GM19025 (cell line): ENCODE measurements around the gene POLD2.

Experiments
- ATAC-seq: cut with Tn5 transposase; IDR thresholded peaks from one replicate; pipeline ENCODE4 v1.9.1; 2021; ENCODE audit warnings: mild to moderate bottlenecking, low read depth, moderate library complexity; ENCODE audit not compliant: unreplicated experiment

Gene POLD2

GRCh38 chr7:44152971-44153947 is 29.9 kb upstream of the POLD2 start:
- ATAC-seq: no peak

DNA sequence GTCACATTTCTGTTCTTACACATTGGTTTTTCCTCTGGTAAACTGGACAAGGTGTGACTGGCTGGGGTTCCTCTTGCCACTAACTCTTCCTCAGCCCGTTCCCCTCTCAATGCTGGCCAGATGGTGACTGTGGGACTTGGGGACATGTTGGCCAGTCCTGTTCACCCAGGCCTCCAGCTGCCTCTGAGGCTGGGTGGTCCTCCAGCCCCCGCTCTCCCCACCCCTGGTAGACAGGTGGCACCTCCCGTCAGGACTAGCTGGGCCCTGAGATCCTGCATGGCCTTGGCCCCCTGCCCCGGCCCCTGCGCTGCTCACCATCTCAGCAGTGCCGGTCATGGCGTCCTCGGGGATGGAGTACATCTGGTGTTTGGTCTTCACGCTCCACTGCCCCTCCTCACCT is 28.6 kb upstream of the POLD2 start:
- no peak for ATAC-seq

- ATAC-seq: no peak
Measured at GRCh38 chr7:44150966-44151941, 27.9 kb upstream of the POLD2 start.

- no peak for ATAC-seq
Measured at GRCh38 chr7:44150466-44150832, 27.1 kb upstream of the POLD2 start.

DNA sequence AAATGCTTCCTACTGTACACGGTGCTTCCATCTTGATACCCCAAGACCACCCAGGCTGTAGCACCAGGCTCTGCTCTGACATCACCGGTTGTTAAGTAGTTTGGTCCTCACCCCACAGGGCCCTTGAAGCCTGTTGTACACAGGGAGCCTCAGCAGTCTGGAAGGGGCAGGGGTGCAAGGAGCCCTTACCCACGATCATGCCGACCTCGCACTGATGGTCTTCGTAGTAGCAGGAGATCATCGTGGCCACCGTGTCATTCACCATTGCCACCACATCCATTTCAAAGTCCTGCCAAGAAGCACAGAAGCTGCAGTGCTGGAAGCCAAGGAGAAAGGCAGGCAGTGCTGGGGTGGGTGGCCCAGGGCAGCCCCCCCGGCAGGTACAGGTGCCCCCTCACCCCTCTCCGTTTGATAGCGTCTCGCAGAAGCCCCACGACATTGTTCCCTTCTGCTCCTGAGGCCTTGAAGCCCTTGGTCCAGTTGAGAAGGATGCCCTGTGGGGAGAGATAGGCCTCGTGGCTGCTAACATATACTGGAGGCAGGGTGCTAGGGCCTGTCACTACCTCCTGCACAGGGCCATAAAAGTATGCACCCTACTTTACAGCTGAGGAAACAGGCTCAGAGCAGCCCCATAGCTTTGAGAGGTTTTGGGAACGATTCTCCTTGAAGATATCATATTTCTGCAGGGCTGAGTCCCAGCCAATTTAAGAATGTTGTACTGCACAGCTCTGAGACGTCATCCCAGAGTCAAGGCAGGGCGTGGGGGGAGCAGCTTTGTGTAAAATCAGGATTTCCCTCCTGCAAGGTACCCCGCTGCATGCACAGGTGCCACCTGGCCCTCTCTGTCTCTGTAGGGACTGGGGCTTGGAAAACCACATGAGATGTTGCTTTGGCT is 26.5 kb upstream of the POLD2 start:
- no peak for ATAC-seq

DNA sequence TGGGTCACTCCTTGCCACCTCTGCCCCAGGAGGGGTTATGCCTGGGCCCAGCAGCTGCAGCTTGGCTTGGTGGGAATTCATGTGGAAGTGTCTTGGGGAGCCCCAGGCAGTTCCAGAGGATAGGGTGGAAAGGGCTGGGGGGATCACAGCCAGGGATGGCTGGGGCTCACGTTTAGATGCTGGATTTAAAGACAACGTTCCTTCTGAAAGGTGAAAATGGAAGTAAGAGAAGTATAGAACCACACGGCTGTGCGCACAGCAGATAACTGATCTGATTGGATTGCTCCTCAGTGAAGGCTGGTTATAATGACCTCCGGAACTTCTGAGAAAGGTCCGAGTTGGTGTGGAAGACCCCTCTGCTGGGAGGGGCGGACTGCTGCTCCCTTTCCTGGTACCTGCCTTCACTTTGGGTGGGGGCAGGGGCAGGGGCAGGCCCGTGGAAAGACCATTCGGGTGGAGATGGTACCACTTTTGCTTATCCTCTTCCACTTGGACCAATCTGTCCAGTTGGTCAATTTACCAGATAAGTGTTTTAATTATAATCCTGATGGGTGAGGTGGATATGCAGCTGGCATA is 25.7 kb upstream of the POLD2 start:
- no peak for ATAC-seq

GRCh38 chr7:44148166-44148565 is 24.8 kb upstream of the POLD2 start:
- ATAC-seq: no peak

- ATAC-seq: no peak
Measured at GRCh38 chr7:44147026-44147991, 24.0 kb upstream of the POLD2 start.

DNA sequence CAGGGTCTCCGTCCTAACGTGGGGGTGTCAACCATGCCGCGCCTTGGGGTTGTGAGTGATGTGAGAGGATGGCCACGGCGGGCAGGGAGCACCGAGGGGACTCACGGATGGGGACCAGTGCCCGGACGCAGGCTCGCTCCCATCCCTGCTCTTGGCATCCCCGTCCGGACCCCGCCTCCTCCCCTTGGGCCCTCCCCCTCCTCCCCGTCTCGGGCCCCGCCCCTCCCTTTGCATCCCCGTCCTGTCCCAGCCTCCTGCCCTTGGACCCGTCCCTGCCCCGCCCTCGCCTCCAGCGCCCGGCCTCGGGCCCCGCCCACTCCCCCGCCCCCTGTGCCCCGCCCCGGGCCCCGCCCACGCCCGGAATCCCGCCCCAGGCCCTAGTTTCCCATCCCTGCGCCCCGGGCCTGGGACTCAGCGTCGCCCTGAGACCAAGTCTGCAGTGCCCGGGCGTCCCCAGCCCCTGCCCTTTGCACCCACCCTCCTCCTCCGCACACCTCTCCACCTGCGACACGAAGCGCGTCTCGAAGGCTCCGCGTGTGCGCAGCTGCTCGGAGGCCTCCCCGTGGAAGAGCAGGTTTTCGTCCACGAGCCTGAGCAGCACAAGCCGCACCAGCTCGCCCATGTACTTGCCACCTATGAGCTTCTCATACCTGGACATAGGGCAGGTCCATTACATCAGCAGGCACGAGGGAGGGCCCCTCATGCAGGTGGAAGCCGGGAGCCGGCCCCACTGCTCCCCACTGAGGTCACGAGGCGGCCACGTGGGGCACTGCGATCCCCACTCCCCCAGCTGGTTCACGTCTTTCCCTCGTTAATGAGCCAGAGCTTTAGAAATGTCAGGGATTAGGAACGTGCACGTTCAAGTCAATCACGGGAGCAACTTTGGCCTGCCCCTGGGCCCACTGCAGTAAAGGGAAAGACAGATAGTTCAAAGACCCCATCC is 22.9 kb upstream of the POLD2 start:
- no peak for ATAC-seq

GRCh38 chr7:44145479-44145968 is 22.2 kb upstream of the POLD2 start:
- ATAC-seq: no peak

DNA sequence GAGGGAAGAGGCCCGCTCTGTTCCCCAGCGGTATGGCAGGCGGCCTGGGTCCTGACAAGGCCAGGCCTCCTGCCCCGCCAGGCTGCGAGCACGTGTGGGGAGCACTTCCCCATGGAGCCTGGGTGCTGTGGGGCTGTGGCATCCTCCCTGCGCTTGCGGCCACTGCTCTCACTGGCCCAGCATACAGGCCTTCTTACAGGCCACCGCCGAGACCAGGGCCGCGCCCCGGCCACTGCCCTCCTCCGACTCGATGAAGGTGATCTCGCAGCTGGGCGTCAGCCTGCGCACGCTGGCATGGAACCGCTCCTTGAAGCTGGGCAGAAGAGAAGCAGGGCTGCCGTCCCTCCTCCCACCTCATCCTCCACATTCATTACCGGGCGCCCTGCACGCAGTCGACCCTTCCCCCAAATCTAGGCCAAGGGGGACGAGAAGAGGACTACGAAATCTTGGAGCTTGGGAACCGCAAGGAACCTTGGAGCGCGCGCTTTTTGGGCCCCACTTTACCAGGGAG is 21.7 kb upstream of the POLD2 start:
- no peak for ATAC-seq

- ATAC-seq: no peak
Measured at GRCh38 chr7:44144426-44144967, 21.1 kb upstream of the POLD2 start.

DNA sequence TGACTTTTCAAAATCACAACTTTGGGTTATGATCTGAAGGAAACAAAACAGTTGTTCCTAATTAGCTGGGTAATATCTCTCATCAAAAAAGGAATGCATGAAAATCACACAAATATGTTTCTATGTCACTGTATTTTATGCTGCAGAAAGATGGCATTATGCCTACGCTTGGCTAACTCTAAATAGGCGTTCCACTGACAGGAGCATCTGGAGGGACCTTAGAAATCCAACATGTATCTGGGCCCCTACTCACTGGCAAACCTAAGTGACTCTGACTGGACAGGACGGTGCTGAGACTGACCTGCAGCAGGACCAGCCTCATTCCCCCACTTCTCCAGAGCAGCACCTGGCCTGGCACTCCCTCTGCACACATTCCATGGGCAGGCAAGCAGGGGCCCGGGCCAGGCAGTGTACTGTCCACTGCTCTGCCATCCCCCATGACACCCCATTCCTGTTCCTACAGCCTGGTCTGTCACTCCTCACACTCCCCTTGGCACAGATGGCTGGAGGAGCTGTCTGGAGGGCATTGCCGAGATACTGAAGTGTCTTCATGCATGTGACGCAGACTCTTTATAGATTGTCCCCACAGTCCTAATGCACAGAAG is 20.4 kb upstream of the POLD2 start:
- no peak for ATAC-seq

DNA sequence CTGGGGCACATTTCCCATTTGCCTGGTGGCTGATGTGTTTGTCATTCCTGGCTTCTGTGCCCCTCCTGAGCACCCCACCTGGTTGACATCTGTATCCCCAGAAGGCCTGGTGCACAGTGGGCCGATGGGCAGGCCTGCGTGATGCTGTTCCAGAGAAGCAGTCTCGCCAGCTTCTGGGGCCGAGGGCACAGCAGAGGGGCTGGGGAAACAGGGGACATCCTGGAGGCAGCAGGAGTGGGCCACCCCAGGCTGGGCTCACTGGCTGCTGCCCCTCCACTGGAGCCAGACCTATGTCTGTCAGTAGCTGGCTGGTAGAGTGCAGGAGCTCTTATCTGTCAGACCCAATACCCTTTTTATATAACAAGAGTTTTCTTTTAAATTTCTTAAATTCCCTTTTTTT is 18.7 kb upstream of the POLD2 start:
- no peak for ATAC-seq

DNA sequence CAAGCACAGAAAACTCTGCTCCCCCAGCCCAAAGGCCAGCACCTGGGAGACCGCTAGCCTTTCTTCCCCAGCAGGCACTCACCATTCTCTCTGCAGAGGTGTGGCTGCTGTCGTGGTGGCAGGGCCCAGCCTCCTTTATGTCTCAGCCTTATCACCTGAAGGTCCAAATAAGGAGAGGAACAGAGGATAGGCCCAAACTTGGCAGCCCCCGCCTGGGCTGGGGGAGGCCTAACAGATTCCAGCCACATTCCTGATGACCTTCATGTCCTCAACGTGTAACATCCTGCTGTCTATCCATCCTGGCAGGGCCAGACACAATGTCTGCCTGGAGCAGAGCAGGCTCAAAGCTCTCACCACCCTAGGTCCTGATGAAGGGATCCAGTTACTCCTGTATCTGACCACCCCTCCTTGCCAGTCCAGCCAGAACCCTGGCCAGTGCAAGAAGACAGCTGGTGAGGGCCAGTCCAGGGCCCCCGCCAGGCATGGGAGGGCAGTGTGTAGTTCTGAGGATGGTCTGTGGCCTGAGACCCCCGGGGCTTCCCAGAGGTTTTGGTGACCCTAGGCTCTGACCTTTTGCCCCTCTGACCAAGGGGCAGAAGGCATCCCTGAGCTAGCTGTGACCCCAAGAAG is 18.0 kb upstream of the POLD2 start, which contains the start of gene MYL7:
MYL7 (minus strand) TSS at position 112 of the 630 bp plus-strand sequence; CDS start at position 85, 27 bp downstream.
- ATAC-seq: no peak

GRCh38 chr7:44140341-44140740 is 17.0 kb upstream of the POLD2 start:
- ATAC-seq: no peak
